ENCODE data around the gene EPOP.

- no peak for TF ChIP-seq CTCF (conservative IDR thresholded peaks at IDR 0.05; ENCODE audit: low read depth, low read length)
- no peak for TF ChIP-seq EZH2 (IDR thresholded peaks at IDR 0.05; ENCODE audit: low read length, unreplicated experiment)
- TF ChIP-seq EZH2phosphoT487 (IDR thresholded peaks at IDR 0.05; ENCODE audit: borderline replicate concordance, low read length): no peak
Measured at GRCh38 chr17:38632334-38632733, 42.4 kb downstream of the EPOP start.
